ENCODE results near the gene KCNG1. TPM values are rescaled to one million over a fixed set of nuclear protein-coding genes. Genes with fewer than 3 reads are reported as not detected.

KCNG1 gene
- total and polyA plus RNA-seq, 2 of the 4 experiments (the other 2 are of a cell fraction): 23.7 to 51.4 TPM

GRCh38 chr20:50980851-50981713, 41.8 kb downstream of the KCNG1 start (continued):
- TF ChIP-seq ELK1 (IDR thresholded peaks at IDR 0.05; ENCODE audit: borderline replicate concordance, low read depth, low read length) (no peak), CHD1 (IDR thresholded peaks at IDR 0.05; ENCODE audit: low read depth, low read length) (no peak)

All from IMR-90 (cell line).